Astrocyte (in vitro differentiated cells and primary cell): ENCODE data around the gene DEGS1. TPM values are rescaled to one million over a fixed set of nuclear protein-coding genes. Genes with fewer than 3 reads are reported as not detected.

ENCODE experiments used
- DNase-seq: peaks from one replicate; pipeline ENCODE4 v3.0.0-alpha.2; 2010; ENCODE audit warnings: low read depth
- FAIRE-seq: peaks from 2 replicates; lab custom pipeline; 2011; peaks lifted over from hg19 to GRCh38; lab: Jason Lieb, UNC
- H2AFZ ChIP-seq: 2 replicates; pipeline ENCODE4 v1.6.0; 2012; ENCODE audit warnings: low read depth, low read length, inconsistent platforms
- H3K27ac ChIP-seq: 2 replicates; pipeline ENCODE4 v1.5.1; 2011; ENCODE audit warnings: low read depth, low read length, inconsistent platforms
- H3K27me3 ChIP-seq: 2 replicates; pipeline ENCODE4 v1.6.0; 2011; ENCODE audit warnings: low read length, inconsistent platforms; ENCODE audit not compliant: insufficient read depth
- H3K36me3 ChIP-seq: 2 replicates; pipeline ENCODE4 v1.5.1; 2011; ENCODE audit warnings: low read length, inconsistent platforms; ENCODE audit not compliant: insufficient read depth
- H3K4me1 ChIP-seq: 2 replicates; pipeline ENCODE4 v1.5.1; 2011; ENCODE audit warnings: low read length, inconsistent platforms; ENCODE audit not compliant: insufficient read depth
- H3K4me2 ChIP-seq: 2 replicates; pipeline ENCODE4 v1.6.0; 2012; ENCODE audit warnings: low read length, inconsistent platforms
- H3K4me3 ChIP-seq: 2 replicates; pipeline ENCODE4 v1.5.1; 2011; ENCODE audit warnings: low read depth, mild to moderate bottlenecking, low read length, inconsistent platforms; ENCODE audit not compliant: insufficient read depth
- H3K79me2 ChIP-seq: 2 replicates; pipeline ENCODE4 v1.6.0; 2012; ENCODE audit warnings: mild to moderate bottlenecking, low read length, inconsistent platforms; ENCODE audit not compliant: insufficient read depth
- H3K9ac ChIP-seq: 2 replicates; pipeline ENCODE4 v1.6.0; 2012; ENCODE audit warnings: mild to moderate bottlenecking, low read length, inconsistent platforms
- H3K9me3 ChIP-seq: 2 replicates; pipeline ENCODE4 v1.5.1; 2012; ENCODE audit warnings: low read depth, mild to moderate bottlenecking, low read length, inconsistent platforms; ENCODE audit not compliant: insufficient read depth
- H4K20me1 ChIP-seq: 2 replicates; pipeline ENCODE4 v1.6.0; 2012; ENCODE audit warnings: low read length, inconsistent platforms; ENCODE audit not compliant: insufficient read depth
- H3K27ac Mint-ChIP-seq: one replicate; pipeline ENCODE4 v1.8.0; 2021; ENCODE audit warnings: mild to moderate bottlenecking, mixed read lengths; ENCODE audit not compliant: unreplicated experiment
- H3K27me3 Mint-ChIP-seq: one replicate; pipeline ENCODE4 v1.8.0; 2021; ENCODE audit warnings: low read depth, mixed read lengths; ENCODE audit not compliant: unreplicated experiment
- H3K36me3 Mint-ChIP-seq: one replicate; pipeline ENCODE4 v1.8.0; 2021; ENCODE audit warnings: low read depth, mixed read lengths; ENCODE audit not compliant: unreplicated experiment
- H3K4me1 Mint-ChIP-seq: one replicate; pipeline ENCODE4 v1.8.0; 2021; ENCODE audit warnings: low read depth, mixed read lengths; ENCODE audit not compliant: unreplicated experiment
- H3K4me3 Mint-ChIP-seq: one replicate; pipeline ENCODE4 v1.8.0; 2021; ENCODE audit warnings: mild to moderate bottlenecking, moderate library complexity, mixed read lengths; ENCODE audit not compliant: unreplicated experiment
- H3K9me3 Mint-ChIP-seq: one replicate; pipeline ENCODE4 v1.8.0; 2021; ENCODE audit warnings: mild to moderate bottlenecking, mixed read lengths; ENCODE audit not compliant: unreplicated experiment
- CTCF ChIP-seq: IDR thresholded peaks from 2 replicates; pipeline ENCODE4 v1.5.1; 2011; ENCODE audit warnings: low read depth, mild to moderate bottlenecking, inconsistent platforms, low read length, moderate library complexity; ENCODE audit not compliant: insufficient read depth
- EZH2 ChIP-seq: IDR thresholded peaks from 2 replicates; pipeline ENCODE4 v1.6.1; 2012; ENCODE audit warnings: mild to moderate bottlenecking, low read length, inconsistent platforms; ENCODE audit not compliant: insufficient read depth
- total RNA-seq: library from RNA; stranded (reverse); gene quantifications from 2 replicates; pipeline ENCODE4 v1.2.1, GENCODE V29; 2021

Gene DEGS1
- total RNA-seq, 1 donor from 2014 or later: 115 TPM

GRCh38 chr1:224196813-224197600 is 14.0 kb downstream of the DEGS1 start:
- H3K27me3 ChIP-seq: no peaks in the 10 kb centered on the region
- H3K9me3 ChIP-seq: no peaks in the 10 kb centered on the region
- DNase-seq (no peak), FAIRE-seq (no peak)
- Mint-ChIP-seq H3K36me3 (peaks cover 14% of the 10 kb centered on the region), H3K9me3 (no peaks in the 10 kb centered on the region), H3K27ac (no peak overlapping the region), H3K27me3 (no peaks in the 10 kb centered on the region), H3K4me1 (peaks cover 12% of the 10 kb centered on the region), H3K4me3 (no peak overlapping the region)
- H3K4me1 ChIP-seq: no peaks in the 10 kb centered on the region
- peaks cover 12% of the 10 kb centered on the region for H3K36me3 ChIP-seq
- no peak overlapping the region for H3K4me3 ChIP-seq
- H3K79me2 ChIP-seq: peaks cover 7% of the 10 kb centered on the region
- H2AFZ ChIP-seq: no peak overlapping the region
- peaks cover 11% of the 10 kb centered on the region for H4K20me1 ChIP-seq
- H3K27ac ChIP-seq: no peak overlapping the region
- H3K4me2 ChIP-seq: no peak overlapping the region
- TF ChIP-seq EZH2: no peak
- H3K9ac ChIP-seq: no peak overlapping the region

- FAIRE-seq (no peak), DNase-seq (no peak)
- no peak for TF ChIP-seq CTCF
- TF ChIP-seq EZH2: no peak
- Mint-ChIP-seq H3K27ac (no peak overlapping the region), H3K36me3 (peaks cover 12% of the 10 kb centered on the region), H3K4me3 (peak overlapping the region; percentile 31), H3K9me3 (no peaks in the 10 kb centered on the region), H3K27me3 (no peaks in the 10 kb centered on the region), H3K4me1 (peaks cover 19% of the 10 kb centered on the region)
- Histone ChIP-seq H3K4me3 (no peak overlapping the region), H3K9me3 (no peaks in the 10 kb centered on the region), H3K27me3 (no peaks in the 10 kb centered on the region), H3K4me1 (peaks cover 9% of the 10 kb centered on the region), H3K9ac (no peak overlapping the region), H3K79me2 (no peaks in the 10 kb centered on the region), H4K20me1 (no peaks in the 10 kb centered on the region), H3K36me3 (peaks cover 4% of the 10 kb centered on the region), H3K4me2 (no peak overlapping the region), H3K27ac (no peak overlapping the region), H2AFZ (no peak overlapping the region)
These were observed 15.5 kb downstream of the DEGS1 start for GRCh38 chr1:224198572-224198971.

- H3K79me2 ChIP-seq: no peaks in the 10 kb centered on the region
- no peaks in the 10 kb centered on the region for H3K9me3 Mint-ChIP-seq
- no peak overlapping the region for H3K4me3 ChIP-seq
- no peak overlapping the region for H3K9ac ChIP-seq
- FAIRE-seq: no peak
- H3K36me3 ChIP-seq: peaks cover 4% of the 10 kb centered on the region
- H3K4me2 ChIP-seq: no peak overlapping the region
- no peaks in the 10 kb centered on the region for H4K20me1 ChIP-seq
- peaks cover 5% of the 10 kb centered on the region for H3K36me3 Mint-ChIP-seq
- H3K27ac ChIP-seq: no peak overlapping the region
- peaks cover 18% of the 10 kb centered on the region for H3K4me1 ChIP-seq
- H3K4me1 Mint-ChIP-seq: peaks cover 24% of the 10 kb centered on the region
- H3K27ac Mint-ChIP-seq: no peak overlapping the region
- TF ChIP-seq CTCF: no peak
- no peak for TF ChIP-seq EZH2
- no peaks in the 10 kb centered on the region for H3K9me3 ChIP-seq
- no peaks in the 10 kb centered on the region for H3K27me3 ChIP-seq
- DNase-seq: no peak
- H3K27me3 Mint-ChIP-seq: no peaks in the 10 kb centered on the region
- no peak overlapping the region for H3K4me3 Mint-ChIP-seq
- no peak overlapping the region for H2AFZ ChIP-seq
These were observed 16.6 kb downstream of the DEGS1 start for GRCh38 chr1:224199679-224200078.
